Spleen (tissue), 7 donors: Measurements from ENCODE around the gene GRK5.

ENCODE experiments used
- POLR2A ChIP-seq, 3 donors: fragments of 450-650 bp; IDR thresholded peaks; one replicate each; pipeline ENCODE4 v1.5.1; 2017; ENCODE audit warnings: antibody characterized with exemption in 3 of 3, mild to moderate bottlenecking in 1 of 3
- POLR2AphosphoS5 ChIP-seq, 3 donors: sonication (generic); formaldehyde crosslinking; IDR thresholded peaks; one replicate each; pipeline ENCODE4 v1.5.1; 2017; ENCODE audit warnings: antibody characterized with exemption in 3 of 3
- TF ChIP-seq, protein P1 (sequence below), 11 experiments: fragments of 200-600 bp in 7 of 11; fragments of 450-650 bp in 4 of 11; sonication (generic) in 4 of 11; IDR thresholded peaks in 8 of 11; conservative IDR thresholded peaks in 3 of 11; 1 replicate in 7 of 11; 2 replicates in 4 of 11; pipeline versions ENCODE4 v1.4.0 to v1.8.0; 2016 to 2021; ENCODE audit warnings: antibody characterized with exemption in 11 of 11, inconsistent platforms in 4 of 11, mild to moderate bottlenecking in 1 of 11
- donor health status: DM: no; HTN: no; CAD: no; lungs with moderate emphysema.
- donor health status: DM: no; HTN: no; CAD: no.
- donor health status: DM: no; HTN: no; CAD: no.

DNA sequence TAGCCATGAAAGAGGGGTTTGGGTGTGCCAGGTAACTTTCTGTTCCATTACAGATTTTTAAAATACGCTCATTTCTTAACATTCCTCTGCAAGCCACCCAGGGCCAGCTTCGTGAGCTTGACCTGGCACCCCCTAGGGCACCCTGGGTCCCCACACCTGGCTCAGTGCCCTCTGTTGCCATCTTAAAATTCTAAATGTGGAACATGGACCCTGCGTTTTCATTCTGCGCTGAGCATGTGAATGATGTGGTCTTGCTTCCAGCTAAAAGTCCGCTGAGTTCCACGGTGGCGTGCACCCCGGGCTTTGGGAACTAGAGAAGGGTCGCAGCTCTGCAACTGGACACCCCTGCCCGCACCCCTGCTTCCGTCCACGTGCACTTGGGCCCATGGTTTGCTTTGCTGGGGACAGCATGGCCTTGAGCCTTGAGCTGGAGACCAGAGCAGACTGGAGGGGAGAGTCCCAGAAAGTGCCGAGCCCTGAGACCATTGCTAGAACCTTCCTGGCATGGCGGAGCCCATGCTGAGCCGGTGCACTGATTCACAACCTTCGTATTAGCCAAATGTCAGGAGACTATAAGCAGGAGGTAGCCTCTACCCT is 244.0 kb downstream of the GRK5 start:
- TF ChIP-seq POLR2A (IDR thresholded peaks at IDR 0.05): no peak
- TF ChIP-seq, protein P1, sequence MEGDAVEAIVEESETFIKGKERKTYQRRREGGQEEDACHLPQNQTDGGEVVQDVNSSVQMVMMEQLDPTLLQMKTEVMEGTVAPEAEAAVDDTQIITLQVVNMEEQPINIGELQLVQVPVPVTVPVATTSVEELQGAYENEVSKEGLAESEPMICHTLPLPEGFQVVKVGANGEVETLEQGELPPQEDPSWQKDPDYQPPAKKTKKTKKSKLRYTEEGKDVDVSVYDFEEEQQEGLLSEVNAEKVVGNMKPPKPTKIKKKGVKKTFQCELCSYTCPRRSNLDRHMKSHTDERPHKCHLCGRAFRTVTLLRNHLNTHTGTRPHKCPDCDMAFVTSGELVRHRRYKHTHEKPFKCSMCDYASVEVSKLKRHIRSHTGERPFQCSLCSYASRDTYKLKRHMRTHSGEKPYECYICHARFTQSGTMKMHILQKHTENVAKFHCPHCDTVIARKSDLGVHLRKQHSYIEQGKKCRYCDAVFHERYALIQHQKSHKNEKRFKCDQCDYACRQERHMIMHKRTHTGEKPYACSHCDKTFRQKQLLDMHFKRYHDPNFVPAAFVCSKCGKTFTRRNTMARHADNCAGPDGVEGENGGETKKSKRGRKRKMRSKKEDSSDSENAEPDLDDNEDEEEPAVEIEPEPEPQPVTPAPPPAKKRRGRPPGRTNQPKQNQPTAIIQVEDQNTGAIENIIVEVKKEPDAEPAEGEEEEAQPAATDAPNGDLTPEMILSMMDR (IDR thresholded peaks at IDR 0.05 in 8 of 11, conservative IDR thresholded peaks at IDR 0.05 in 3 of 11): no peak
- no peak for TF ChIP-seq POLR2AphosphoS5 (IDR thresholded peaks at IDR 0.05)
